ENCODE results near the gene DYNLT1. TPM values are rescaled to one million over a fixed set of nuclear protein-coding genes. Genes with fewer than 3 reads are reported as not detected.

Gene DYNLT1
- total RNA-seq, 1 experiment from 2014 or later: 105 TPM

- no peak overlapping the region for H3K9ac ChIP-seq (ENCODE audit: extremely low read depth, insufficient read length, low read length)
- no peaks in the 10 kb centered on the region for H3K79me1 ChIP-seq (ENCODE audit: insufficient read depth, low read depth, low read length, poor library complexity, severe bottlenecking)
- no peak overlapping the region for H2AFZ ChIP-seq (ENCODE audit: low read length)
- H3K36me3 Mint-ChIP-seq (ENCODE audit: insufficient read depth in 1 of 3, low read depth in 3 of 3): peaks cover 43 to 76% (median 57%) of the 10 kb centered on the region in 3 experiments
- no peak for TF ChIP-seq CTCF (conservative IDR thresholded peaks at IDR 0.05)
- H3K23me2 ChIP-seq (ENCODE audit: insufficient read length, low read depth, low read length, poor library complexity, severe bottlenecking): no peaks in the 10 kb centered on the region
- H3K4ac ChIP-seq (ENCODE audit: low read depth, low read length): no peak overlapping the region
- H3K27me3 ChIP-seq (ENCODE audit: insufficient read depth, low read length): no peaks in the 10 kb centered on the region
- no peak overlapping the region for H2BK20ac ChIP-seq (ENCODE audit: low read depth, low read length, poor library complexity, severe bottlenecking)
- no peaks in the 10 kb centered on the region for H3K27me3 Mint-ChIP-seq (ENCODE audit: low read depth)
- H2BK120ac ChIP-seq (ENCODE audit: low read depth, low read length, poor library complexity, severe bottlenecking): no peak overlapping the region
- no peak overlapping the region for H3K23ac ChIP-seq (ENCODE audit: insufficient read length, low read depth, low read length)
- no peak overlapping the region for H3K4me2 ChIP-seq (ENCODE audit: insufficient read depth, insufficient read length, low read length)
- H4K20me1 ChIP-seq (ENCODE audit: control insufficient read depth, insufficient read depth, insufficient read length): no peaks in the 10 kb centered on the region
- H3K4me3 Mint-ChIP-seq: no peak overlapping the region
- no peaks in the 10 kb centered on the region for H3K79me2 ChIP-seq (ENCODE audit: insufficient read depth, low read length)
- peak overlapping the region; percentile 66 for H3K27ac ChIP-seq (ENCODE audit: insufficient read length, low read depth, low read length)
- no peak overlapping the region for H3K56ac ChIP-seq (ENCODE audit: insufficient read length, low read depth, low read length)
- peaks cover 8% of the 10 kb centered on the region; the same call in 1 of the 2 replicates for H3K4me1 ChIP-seq (ENCODE audit: insufficient read depth, low read length)
- no peak overlapping the region for H4K91ac ChIP-seq (ENCODE audit: insufficient read length, low read depth, low read length)
- peaks cover 3 to 10% of the 10 kb centered on the region in 2 experiments; a peak in 2 of 5 replicates for H3K9me3 Mint-ChIP-seq
- H3K4me1 Mint-ChIP-seq: peaks cover 19 to 22% of the 10 kb centered on the region in 2 experiments
- no peak overlapping the region for H3K14ac ChIP-seq (ENCODE audit: insufficient read depth, low read length)
- H2BK5ac ChIP-seq (ENCODE audit: insufficient read length, low read length): peak overlapping the region; percentile 48
- peak overlapping the region; percentile 82; the same call in 1 of the 2 replicates for H2BK15ac ChIP-seq (ENCODE audit: low read depth, low read length)
- H4K8ac ChIP-seq (replicated peaks; ENCODE audit: insufficient read length, low read depth, low read length): no peak overlapping the region
- H2BK12ac ChIP-seq (ENCODE audit: insufficient read length, low read depth, low read length): peak overlapping the region; percentile 92
- H3K18ac ChIP-seq (ENCODE audit: insufficient read length, low read depth, low read length): peak overlapping the region; percentile 41
- H4K5ac ChIP-seq (ENCODE audit: insufficient read length, low read depth, low read length): no peak overlapping the region
- no peaks in the 10 kb centered on the region for H3K9me3 ChIP-seq (ENCODE audit: control insufficient read depth, low read depth, low read length)
- H2AK5ac ChIP-seq (ENCODE audit: insufficient read length, low read length): peak overlapping the region; percentile 37
- DNase-seq: no peak
- peak overlapping the region; percentile 88 to 96 (median 94) for H3K27ac Mint-ChIP-seq
- H3T11ph ChIP-seq (ENCODE audit: low read length): no peak overlapping the region
- WGBS (ENCODE audit: extremely low coverage, insufficient read length, low lambda C conversion rate): no CpG with 5 or more reads among the region's 3 CpGs
These were observed 33.5 kb downstream of the DYNLT1 start for GRCh38 chr6:158611039-158611438.
